T-cell (primary cell): ENCODE data around the gene MKNK2. TPM values are rescaled to one million over a fixed set of nuclear protein-coding genes. Genes with fewer than 3 reads are reported as not detected.
A peak's percentile ranks its signal among the peaks of the same experiment; 100 is the strongest.

Source experiments
- ATAC-seq, 4 experiments: fragments of 200-7000 bp in 3 of 4; fragments of 150-1000 bp in 1 of 4; cut with Tn5 transposase; replicated peaks in 1 of 4; 1 replicate in 3 of 4; 2 replicates in 1 of 4; pipeline ENCODE4 v1.10.0; 2021; ENCODE audit warnings: moderate library complexity in 3 of 4, mild to moderate bottlenecking in 2 of 4, moderate number of reproducible peaks in 1 of 4
- CTCF ChIA-PET, 2 donors: fragments of 300-600 bp; sonication (Branson Sonifier 250); formaldehyde crosslinking; loops; one replicate each; lab custom pipeline; 2022; ENCODE audit warnings: antibody characterized with exemption in 2 of 2; lab: Charles Lee
- POLR2A ChIA-PET, 2 donors: fragments of 300-600 bp; sonication (Branson Sonifier 250); formaldehyde crosslinking; loops; one replicate each; lab custom pipeline; 2022; ENCODE audit warnings: antibody characterized with exemption in 2 of 2; lab: Charles Lee
- DNase-seq, 35 experiments: peaks; one replicate each; pipeline versions ENCODE4 v3.0.0 to v3.0.0-alpha.2; 2013 to 2023
- H3K27ac ChIP-seq: one replicate; pipeline ENCODE4 v1.5.1; 2013; ENCODE audit warnings: low read length
- H3K27me3 ChIP-seq, 2 experiments: replicated peaks in 1 of 2; 1 replicate in 1 of 2; 2 replicates in 1 of 2; pipeline versions ENCODE4 v1.6.1 to v1.7.0; 2013; ENCODE audit warnings: low read length in 1 of 2, mixed read lengths in 1 of 2; ENCODE audit not compliant: control insufficient read depth in 2 of 2, insufficient read depth in 2 of 2; ENCODE audit errors: extremely low read depth in 1 of 2
- H3K36me3 ChIP-seq, 2 donors: 1 replicate in 1 of 2; 2 replicates in 1 of 2; pipeline versions ENCODE4 v1.6.1 to v1.7.0; 2013; ENCODE audit warnings: low read length in 1 of 2; ENCODE audit not compliant: control insufficient read depth in 2 of 2, insufficient read depth in 1 of 2; ENCODE audit errors: extremely low read depth in 1 of 2
- H3K4me1 ChIP-seq, 2 experiments: 1 replicate in 1 of 2; 2 replicates in 1 of 2; pipeline versions ENCODE4 v1.6.1 to v1.7.0; 2013; ENCODE audit warnings: low read length in 2 of 2, mixed read lengths in 1 of 2; ENCODE audit not compliant: insufficient read depth in 2 of 2, control insufficient read depth in 1 of 2; ENCODE audit errors: extremely low read depth in 1 of 2
- H3K4me3 ChIP-seq, 2 donors: 1 replicate in 1 of 2; 2 replicates in 1 of 2; pipeline versions ENCODE4 v1.5.1 to v1.7.0; 2013; ENCODE audit warnings: mild to moderate bottlenecking in 2 of 2, low read length in 1 of 2, moderate library complexity in 1 of 2; ENCODE audit not compliant: control insufficient read depth in 1 of 2; ENCODE audit errors: extremely low read depth in 1 of 2
- H3K9me3 ChIP-seq: 2 replicates; pipeline ENCODE4 v1.7.0; 2013
- H3K27ac Mint-ChIP-seq, 2 donors: one replicate each; pipeline ENCODE4 v1.8.0; 2020 to 2021; ENCODE audit warnings: mild to moderate bottlenecking in 2 of 2, mixed read lengths in 2 of 2
- H3K27me3 Mint-ChIP-seq, 2 donors: one replicate each; pipeline ENCODE4 v1.8.0; 2021 to 2022; ENCODE audit warnings: mixed read lengths in 2 of 2
- H3K36me3 Mint-ChIP-seq: one replicate; pipeline ENCODE4 v1.8.0; 2021; ENCODE audit warnings: mixed read lengths
- H3K4me1 Mint-ChIP-seq, 3 donors: one replicate each; pipeline ENCODE4 v1.8.0; 2020 to 2022; ENCODE audit warnings: mixed read lengths in 3 of 3, mild to moderate bottlenecking in 1 of 3
- H3K4me3 Mint-ChIP-seq, 3 donors: one replicate each; pipeline ENCODE4 v1.8.0; 2020 to 2022; ENCODE audit warnings: mild to moderate bottlenecking in 3 of 3, mixed read lengths in 3 of 3, moderate library complexity in 3 of 3
- H3K9me3 Mint-ChIP-seq, 3 donors: one replicate each; pipeline ENCODE4 v1.8.0; 2020 to 2022; ENCODE audit warnings: mixed read lengths in 3 of 3
- WGBS: methylation state at CpG from one replicate; pipeline ENCODE4 v1.1.5; 2013; ENCODE audit warnings: missing lambda C conversion rate; ENCODE audit not compliant: insufficient coverage; 5-methylcytosine and 5-hydroxymethylcytosine counted together
- total RNA-seq, 35 experiments: library from RNA in 6 of 35; stranded (reverse) in 6 of 35; fragments of 120-200 nt in 1 of 35; gene quantifications; one replicate each; pipeline versions ENCODE4 v1.2.1 to v1.2.4 and lab custom pipeline; 2013 to 2026

MKNK2 gene
- total RNA-seq, 5 donors from 2014 or later (not counting 1 experiment from before 2014, with no cell fraction given), result 196 to 242 (median 234) TPM

GRCh38 chr19:2055931-2056836, 5.1 kb upstream of the MKNK2 start:
- Histone ChIP-seq H3K4me1 (peaks cover 53 to 91% of the 10 kb centered on the region in 2 experiments), H3K4me3 (no peak overlapping the region), H3K36me3 (no peaks in the 10 kb centered on the region), H3K9me3 (no peaks in the 10 kb centered on the region), H3K27ac (peak overlapping the region; percentile 87), H3K27me3 (no peaks in the 10 kb centered on the region)
- DNase-seq (peak in 1 of 35 experiments; percentile 25), ATAC-seq (no peak)
- no peaks in the 10 kb centered on the region for H3K36me3 Mint-ChIP-seq
- ChIA-PET CTCF (no interaction called here), POLR2A (no interaction called here)
- peaks cover 58 to 72% (median 66%) of the 10 kb centered on the region in 3 donors for H3K4me1 Mint-ChIP-seq
- H3K27ac Mint-ChIP-seq, result peak overlapping the region; percentile 94
- 48% methylated on average over 17 of the region's 22 CpGs for WGBS
- H3K27me3 Mint-ChIP-seq, result no peaks in the 10 kb centered on the region
- peak overlapping the region in 1 of 3 donors; percentile 89 for H3K4me3 Mint-ChIP-seq
- H3K9me3 Mint-ChIP-seq, result no peaks in the 10 kb centered on the region

GRCh38 chr19:2054763-2055162, 3.7 kb upstream of the MKNK2 start:
- peak overlapping the region in 2 of 3 donors; percentile 17 to 50 for H3K4me3 Mint-ChIP-seq
- WGBS, result 81% methylated on average over 8 of the region's 8 CpGs
- peaks cover 46 to 82% of the 10 kb centered on the region in 2 experiments for H3K4me1 ChIP-seq
- H3K4me1 Mint-ChIP-seq, result peaks cover 50 to 65% (median 60%) of the 10 kb centered on the region in 3 donors
- no peak overlapping the region for H3K27ac ChIP-seq
- no peaks in the 10 kb centered on the region for H3K9me3 Mint-ChIP-seq
- peak overlapping the region; percentile 94 for H3K27ac Mint-ChIP-seq
- POLR2A ChIA-PET, result no interaction called here
- H3K27me3 ChIP-seq, result no peaks in the 10 kb centered on the region
- H3K4me3 ChIP-seq, result no peak overlapping the region
- no peaks in the 10 kb centered on the region for H3K36me3 ChIP-seq
- no peaks in the 10 kb centered on the region for H3K27me3 Mint-ChIP-seq
- H3K9me3 ChIP-seq, result no peaks in the 10 kb centered on the region
- H3K36me3 Mint-ChIP-seq, result no peaks in the 10 kb centered on the region
- DNase-seq (no peak), ATAC-seq (no peak)
- CTCF ChIA-PET, result interaction anchor here in 1 of 2 donors (0.7 kb wide), 1 partner anchor 21 kb away, joined by 3 read pairs; no protein-coding TSS in a partner anchor

GRCh38 chr19:2053601-2054389, 2.8 kb upstream of the MKNK2 start:
- no peaks in the 10 kb centered on the region for H3K9me3 Mint-ChIP-seq
- 90% methylated on average over 18 of the region's 24 CpGs for WGBS
- Histone ChIP-seq H3K9me3 (no peaks in the 10 kb centered on the region), H3K27me3 (no peaks in the 10 kb centered on the region), H3K4me3 (no peak overlapping the region), H3K36me3 (peaks cover 0 to 7% of the 10 kb centered on the region in 2 donors), H3K27ac (no peak overlapping the region), H3K4me1 (peaks cover 48 to 82% of the 10 kb centered on the region in 2 experiments)
- ATAC-seq, result no peak
- H3K27me3 Mint-ChIP-seq, result no peaks in the 10 kb centered on the region
- H3K4me1 Mint-ChIP-seq, result peaks cover 52 to 69% (median 62%) of the 10 kb centered on the region in 3 donors
- POLR2A ChIA-PET, result no interaction called here
- no peaks in the 10 kb centered on the region for H3K36me3 Mint-ChIP-seq
- peak overlapping the region; percentile 92 to 95 for H3K27ac Mint-ChIP-seq
- DNase-seq, result no peak
- CTCF ChIA-PET, result interaction anchor here in 1 of 2 donors (0.7 to 0.9 kb wide), 2 partner anchors 20 to 41 kb away, joined by 3 to 7 read pairs; no protein-coding TSS in a partner anchor
- no peak overlapping the region for H3K4me3 Mint-ChIP-seq

GRCh38 chr19:2051773-2052704, 995 bp upstream of the MKNK2 start:
- Histone ChIP-seq H3K4me3 (peak overlapping the region; percentile 30 to 49), H3K4me1 (peaks cover 44 to 82% of the 10 kb centered on the region in 2 experiments), H3K9me3 (no peaks in the 10 kb centered on the region), H3K27ac (peak overlapping the region; percentile 96), H3K27me3 (no peaks in the 10 kb centered on the region), H3K36me3 (peaks cover 0 to 24% of the 10 kb centered on the region in 2 donors)
- 18% methylated on average over 12 of the region's 18 CpGs for WGBS
- Mint-ChIP-seq H3K36me3 (no peaks in the 10 kb centered on the region), H3K4me1 (peaks cover 54 to 67% (median 63%) of the 10 kb centered on the region in 3 donors), H3K4me3 (peak overlapping the region; percentile 68 to 79 (median 75)), H3K9me3 (no peaks in the 10 kb centered on the region), H3K27ac (peak overlapping the region; percentile 92 to 95), H3K27me3 (no peaks in the 10 kb centered on the region)
- DNase-seq (peak in 33 of 35 experiments; percentile 33 to 84 (median 57)), ATAC-seq (peak in 3 of 4 experiments; percentile 0 to 33 (median 5))
- CTCF ChIA-PET, result interaction anchor here (0.6 to 1.7 kb wide), 4 partner anchors 10 to 45 kb away, joined by 3 to 8 read pairs (median 4); no protein-coding TSS in a partner anchor
- POLR2A ChIA-PET, result interaction anchor here (0.6 kb wide), 3 partner anchors 10 to 33 kb away, joined by 3 to 4 read pairs (median 4); no protein-coding TSS in a partner anchor

- peak overlapping the region; percentile 96 to 99 for H3K4me3 ChIP-seq
- WGBS, result under 1% methylated on average over 38 of the region's 49 CpGs
- H3K36me3 Mint-ChIP-seq, result no peaks in the 10 kb centered on the region
- peaks cover 42 to 83% of the 10 kb centered on the region in 2 experiments for H3K4me1 ChIP-seq
- no peaks in the 10 kb centered on the region for H3K27me3 ChIP-seq
- CTCF ChIA-PET, result no interaction called here
- H3K9me3 Mint-ChIP-seq, result no peaks in the 10 kb centered on the region
- H3K27me3 Mint-ChIP-seq, result no peaks in the 10 kb centered on the region
- peak in 3 of 4 experiments; percentile 1 to 12 (median 3) for ATAC-seq
- no peaks in the 10 kb centered on the region for H3K9me3 ChIP-seq
- H3K27ac ChIP-seq, result peak overlapping the region; percentile 74
- POLR2A ChIA-PET, result no interaction called here
- peak in 2 of 35 experiments; percentile 26 to 35 for DNase-seq
- H3K4me1 Mint-ChIP-seq, result peaks cover 47 to 63% (median 55%) of the 10 kb centered on the region in 3 donors
- peak overlapping the region; percentile 86 for H3K27ac Mint-ChIP-seq
- peak overlapping the region; percentile 78 to 87 (median 81) for H3K4me3 Mint-ChIP-seq
- peaks cover 7 to 40% of the 10 kb centered on the region in 2 donors for H3K36me3 ChIP-seq
Measured at GRCh38 chr19:2050349-2050990, 574 bp downstream of the MKNK2 start.
